Measurements from ENCODE around the gene IQGAP2.

IQGAP2 gene

GRCh38 chr5:76441890-76442673 is 39.0 kb downstream of the IQGAP2 start:
- H3K9me3 Mint-ChIP-seq: peaks cover 3% of the 10 kb centered on the region
- H3K27ac Mint-ChIP-seq: no peak overlapping the region
- no peak for DNase-seq
- peaks cover 35% of the 10 kb centered on the region for H3K4me1 Mint-ChIP-seq (ENCODE audit: low read depth)
- H3K4me3 Mint-ChIP-seq: no peak overlapping the region
- H3K27me3 Mint-ChIP-seq: no peaks in the 10 kb centered on the region
- peaks cover 62% of the 10 kb centered on the region for H3K36me3 Mint-ChIP-seq (ENCODE audit: low read depth)

DNA sequence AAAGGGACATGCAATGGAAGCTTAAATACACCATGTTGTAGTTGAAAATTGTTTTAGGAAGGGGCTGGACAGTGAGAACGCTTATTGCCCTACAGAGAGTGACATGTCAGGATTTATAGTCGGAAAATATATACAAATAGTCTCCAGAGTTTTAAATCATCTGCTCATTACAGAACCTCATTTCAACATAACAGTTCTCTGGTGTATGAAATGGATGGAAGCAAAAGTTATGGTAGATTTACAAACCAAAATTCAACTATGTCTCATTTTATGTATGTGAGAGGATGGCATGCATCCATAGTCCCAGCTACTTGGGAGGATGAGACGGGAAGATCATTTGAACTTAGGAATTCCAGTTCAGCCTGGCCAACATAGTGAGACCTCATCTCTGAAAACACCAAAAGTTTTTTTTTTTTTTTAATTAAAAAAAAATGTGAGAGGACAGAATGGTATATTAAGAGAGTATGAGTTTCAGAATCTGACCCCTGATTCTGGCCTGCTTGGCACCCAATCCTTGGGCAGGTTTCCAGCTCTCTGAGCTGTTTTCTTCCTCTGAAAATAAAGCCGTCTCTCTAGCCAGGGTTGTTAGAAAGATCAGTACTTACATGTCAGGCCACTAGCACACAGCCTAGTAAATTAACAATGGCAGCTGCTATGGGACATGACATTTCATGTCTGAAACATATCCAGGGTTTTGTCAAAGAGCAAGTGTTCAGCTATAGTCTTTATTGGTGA is 40.1 kb downstream of the IQGAP2 start:
- Mint-ChIP-seq H3K27ac (no peak overlapping the region), H3K36me3 (ENCODE audit: low read depth) (peaks cover 65% of the 10 kb centered on the region), H3K27me3 (no peaks in the 10 kb centered on the region), H3K9me3 (no peaks in the 10 kb centered on the region), H3K4me1 (ENCODE audit: low read depth) (peaks cover 41% of the 10 kb centered on the region), H3K4me3 (no peak overlapping the region)
- no peak for DNase-seq

- Mint-ChIP-seq H3K4me1 (ENCODE audit: low read depth) (peaks cover 52% of the 10 kb centered on the region), H3K27me3 (no peaks in the 10 kb centered on the region), H3K4me3 (no peak overlapping the region)
These were observed 42.0 kb downstream of the IQGAP2 start for GRCh38 chr5:76445063-76445462.

GRCh38 chr5:76445830-76446229 is 42.7 kb downstream of the IQGAP2 start:
- no peaks in the 10 kb centered on the region for H3K9me3 Mint-ChIP-seq
- no peak overlapping the region for H3K4me3 Mint-ChIP-seq
- peaks cover 63% of the 10 kb centered on the region for H3K36me3 Mint-ChIP-seq (ENCODE audit: low read depth)
- H3K27me3 Mint-ChIP-seq: no peaks in the 10 kb centered on the region
- no peak overlapping the region for H3K27ac Mint-ChIP-seq
- no peak for DNase-seq
- peaks cover 57% of the 10 kb centered on the region for H3K4me1 Mint-ChIP-seq (ENCODE audit: low read depth)

More at GRCh38 chr5:76445063-76445462, 42.0 kb downstream of the IQGAP2 start:
- H3K36me3 Mint-ChIP-seq (ENCODE audit: low read depth): peaks cover 62% of the 10 kb centered on the region
- no peak for DNase-seq
- no peak overlapping the region for H3K27ac Mint-ChIP-seq
- H3K9me3 Mint-ChIP-seq: no peaks in the 10 kb centered on the region

- Mint-ChIP-seq H3K27ac (no peak overlapping the region), H3K4me3 (no peak overlapping the region), H3K9me3 (no peaks in the 10 kb centered on the region), H3K36me3 (ENCODE audit: low read depth) (peaks cover 54% of the 10 kb centered on the region), H3K4me1 (ENCODE audit: low read depth) (peaks cover 57% of the 10 kb centered on the region), H3K27me3 (no peaks in the 10 kb centered on the region)
- no peak for DNase-seq
These were observed 43.7 kb downstream of the IQGAP2 start for GRCh38 chr5:76446776-76447175.

DNA sequence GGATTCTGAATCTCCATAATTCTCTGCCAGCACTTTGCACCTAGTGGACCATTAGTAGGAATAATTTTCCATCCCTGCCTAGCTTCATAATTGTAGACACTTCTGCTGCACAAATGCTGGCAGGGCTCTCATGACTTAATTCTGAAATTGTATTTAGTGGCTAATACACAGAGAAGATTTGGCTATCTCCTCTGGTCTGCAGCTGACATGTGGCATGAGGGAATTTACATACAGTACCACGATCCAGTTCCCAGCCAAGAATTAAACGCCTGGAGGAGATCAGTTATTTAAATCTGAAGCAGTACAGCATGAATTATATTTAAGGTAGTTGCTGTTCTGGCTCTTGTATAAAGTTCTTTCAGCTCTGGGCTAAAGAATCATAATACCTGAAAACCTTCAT is 46.5 kb downstream of the IQGAP2 start:
- Mint-ChIP-seq H3K27ac (no peak overlapping the region), H3K4me1 (ENCODE audit: low read depth) (peaks cover 53% of the 10 kb centered on the region), H3K27me3 (no peaks in the 10 kb centered on the region), H3K4me3 (no peak overlapping the region), H3K36me3 (ENCODE audit: low read depth) (peaks cover 46% of the 10 kb centered on the region), H3K9me3 (no peaks in the 10 kb centered on the region)
- DNase-seq: no peak

GRCh38 chr5:76450054-76450453 is 47.0 kb downstream of the IQGAP2 start:
- Mint-ChIP-seq H3K36me3 (ENCODE audit: low read depth) (peaks cover 46% of the 10 kb centered on the region), H3K27me3 (no peaks in the 10 kb centered on the region), H3K4me3 (no peak overlapping the region), H3K9me3 (no peaks in the 10 kb centered on the region), H3K4me1 (ENCODE audit: low read depth) (peaks cover 52% of the 10 kb centered on the region), H3K27ac (peak overlapping the region; percentile 65)
- DNase-seq: no peak

DNA sequence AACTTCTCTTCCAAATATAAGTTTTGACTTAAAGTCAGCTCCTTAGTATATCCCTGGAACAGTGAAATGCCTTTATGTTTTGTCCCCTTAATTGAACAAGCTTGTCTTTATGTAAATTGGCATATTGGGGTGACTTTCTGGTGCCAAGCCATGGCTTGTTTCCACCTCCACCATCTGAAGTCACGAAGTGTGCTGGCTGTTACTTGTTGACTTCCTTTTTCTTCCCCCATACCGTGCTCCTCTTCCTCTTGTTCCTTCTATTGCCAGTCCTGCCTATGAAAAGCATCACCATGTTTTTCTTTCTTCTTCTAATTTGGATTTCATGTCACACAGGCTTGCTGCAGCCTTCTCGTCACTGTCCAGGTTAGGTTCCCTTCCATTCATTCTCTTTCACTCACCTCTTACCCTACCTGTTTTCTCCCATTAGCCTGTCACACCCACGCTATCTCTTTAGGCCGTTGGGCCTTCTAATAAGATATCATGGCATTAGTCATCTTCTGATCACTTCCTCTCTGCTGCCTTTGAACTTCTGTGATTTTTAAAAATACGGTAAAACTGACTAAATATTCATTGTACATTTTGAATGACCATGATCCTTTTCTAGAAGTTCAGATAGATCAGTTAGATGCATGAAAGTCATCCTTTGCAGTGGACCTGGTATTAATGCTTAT is 48.1 kb downstream of the IQGAP2 start:
- no peaks in the 10 kb centered on the region for H3K27me3 Mint-ChIP-seq
- H3K4me3 Mint-ChIP-seq: no peak overlapping the region
- H3K27ac Mint-ChIP-seq: no peak overlapping the region
- peaks cover 53% of the 10 kb centered on the region for H3K4me1 Mint-ChIP-seq (ENCODE audit: low read depth)
- H3K36me3 Mint-ChIP-seq (ENCODE audit: low read depth): peaks cover 37% of the 10 kb centered on the region
- no peaks in the 10 kb centered on the region for H3K9me3 Mint-ChIP-seq
- no peak for DNase-seq

- no peak for DNase-seq
- Mint-ChIP-seq H3K4me3 (no peak overlapping the region), H3K27ac (no peak overlapping the region), H3K4me1 (ENCODE audit: low read depth) (peaks cover 56% of the 10 kb centered on the region), H3K27me3 (no peaks in the 10 kb centered on the region), H3K9me3 (no peaks in the 10 kb centered on the region), H3K36me3 (ENCODE audit: low read depth) (peaks cover 18% of the 10 kb centered on the region)
These were observed 52.5 kb downstream of the IQGAP2 start for GRCh38 chr5:76455531-76456133.

DNA sequence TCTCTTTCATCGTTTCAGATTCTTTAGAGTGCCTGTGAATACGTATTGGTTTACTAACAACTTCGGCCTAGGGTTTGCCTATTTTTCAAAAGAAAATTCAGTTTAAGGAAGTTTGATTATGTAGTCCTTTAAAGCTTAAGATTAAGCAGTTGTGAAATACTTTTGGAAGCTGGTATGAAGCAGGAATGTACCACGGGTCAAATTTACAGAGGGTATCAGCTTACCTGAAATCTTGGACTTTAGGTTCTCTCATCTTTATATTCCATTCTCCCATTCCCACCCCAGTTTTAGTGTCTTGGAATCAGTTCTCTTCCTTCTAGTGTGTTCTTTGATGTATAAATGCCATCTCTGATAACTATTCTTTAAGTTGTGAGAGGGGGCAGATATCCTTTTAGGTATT is 53.2 kb downstream of the IQGAP2 start:
- Mint-ChIP-seq H3K9me3 (no peaks in the 10 kb centered on the region), H3K4me1 (ENCODE audit: low read depth) (peaks cover 50% of the 10 kb centered on the region), H3K4me3 (no peak overlapping the region), H3K36me3 (ENCODE audit: low read depth) (peaks cover 18% of the 10 kb centered on the region), H3K27ac (no peak overlapping the region), H3K27me3 (no peaks in the 10 kb centered on the region)
- DNase-seq: no peak

GRCh38 chr5:76457674-76458485 is 54.8 kb downstream of the IQGAP2 start:
- H3K36me3 Mint-ChIP-seq (ENCODE audit: low read depth): peaks cover 30% of the 10 kb centered on the region
- peaks cover 49% of the 10 kb centered on the region for H3K4me1 Mint-ChIP-seq (ENCODE audit: low read depth)
- H3K27me3 Mint-ChIP-seq: no peaks in the 10 kb centered on the region
- no peak for DNase-seq
- H3K27ac Mint-ChIP-seq: no peak overlapping the region
- H3K9me3 Mint-ChIP-seq: no peaks in the 10 kb centered on the region
- H3K4me3 Mint-ChIP-seq: no peak overlapping the region

DNA sequence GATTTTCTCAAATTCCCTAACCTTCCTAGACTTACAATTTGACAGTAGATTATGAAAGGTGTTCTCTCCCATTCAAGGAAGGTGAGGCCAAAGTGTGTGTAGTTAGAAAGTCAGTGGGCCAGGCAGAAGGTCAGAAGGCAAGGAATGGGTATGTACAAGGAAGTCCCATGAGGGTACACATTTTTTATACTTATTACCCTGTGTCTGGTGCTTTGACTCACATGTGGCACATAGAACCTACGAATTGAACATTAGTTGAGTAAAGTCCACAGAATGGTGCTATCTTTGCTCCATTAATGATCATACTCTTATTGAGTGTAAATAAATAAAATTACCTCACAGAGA is 55.4 kb downstream of the IQGAP2 start:
- Mint-ChIP-seq H3K27me3 (no peaks in the 10 kb centered on the region), H3K4me1 (ENCODE audit: low read depth) (peaks cover 52% of the 10 kb centered on the region), H3K27ac (no peak overlapping the region), H3K36me3 (ENCODE audit: low read depth) (peaks cover 35% of the 10 kb centered on the region), H3K4me3 (no peak overlapping the region), H3K9me3 (no peaks in the 10 kb centered on the region)
- DNase-seq: no peak

DNA sequence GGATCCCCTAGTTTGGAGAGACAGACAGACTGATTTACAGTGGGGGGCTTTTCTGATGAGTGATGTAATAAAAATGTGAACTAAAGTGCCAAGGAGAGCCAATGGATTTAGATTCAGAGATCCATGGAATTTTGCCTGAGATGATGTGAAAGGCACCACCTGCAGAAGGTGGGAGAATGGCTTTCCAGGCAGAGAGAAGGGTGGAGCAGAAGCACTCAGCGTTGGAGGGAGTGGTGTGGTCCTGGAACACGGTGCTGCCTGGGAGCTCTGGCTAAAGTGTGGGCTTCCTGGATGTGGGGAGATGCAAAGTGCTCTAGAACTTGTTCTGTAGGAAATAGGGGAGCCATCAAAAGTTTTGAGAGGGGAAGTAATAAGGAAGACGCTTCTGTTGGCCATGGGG is 57.0 kb downstream of the IQGAP2 start:
- H3K4me3 Mint-ChIP-seq: no peak overlapping the region
- H3K4me1 Mint-ChIP-seq (ENCODE audit: low read depth): peaks cover 58% of the 10 kb centered on the region
- peaks cover 47% of the 10 kb centered on the region for H3K36me3 Mint-ChIP-seq (ENCODE audit: low read depth)
- DNase-seq: no peak
- H3K9me3 Mint-ChIP-seq: no peaks in the 10 kb centered on the region
- H3K27ac Mint-ChIP-seq: peak overlapping the region; percentile 6
- H3K27me3 Mint-ChIP-seq: no peaks in the 10 kb centered on the region

- H3K4me1 Mint-ChIP-seq (ENCODE audit: low read depth): peaks cover 61% of the 10 kb centered on the region
- no peak overlapping the region for H3K27ac Mint-ChIP-seq
- DNase-seq: no peak
- no peaks in the 10 kb centered on the region for H3K27me3 Mint-ChIP-seq
- H3K4me3 Mint-ChIP-seq: no peak overlapping the region
- no peaks in the 10 kb centered on the region for H3K9me3 Mint-ChIP-seq
- H3K36me3 Mint-ChIP-seq (ENCODE audit: low read depth): peaks cover 62% of the 10 kb centered on the region
These were observed 59.1 kb downstream of the IQGAP2 start for GRCh38 chr5:76462097-76462667.

Data from activated T-cell treated with anti-CD3 and anti-CD28 coated beads, Interleukin-2, amount 50 U/mL, for 24 hours (primary cell).